GM21390 (cell line): ENCODE data around the gene FAXDC2.
A peak's percentile ranks its signal among the peaks of the same experiment; 100 is the strongest.

Source experiments
- ATAC-seq: cut with Tn5 transposase; IDR thresholded peaks from one replicate; pipeline ENCODE4 v1.9.1; 2021; ENCODE audit not compliant: unreplicated experiment

FAXDC2 gene

GRCh38 chr5:154800582-154800981 is 49.8 kb downstream of the FAXDC2 start:
- ATAC-seq = no peak

- ATAC-seq = no peak
These were observed 52.6 kb downstream of the FAXDC2 start for GRCh38 chr5:154797762-154798161.

GRCh38 chr5:154795235-154795596 is 55.2 kb downstream of the FAXDC2 start:
- ATAC-seq = no peak

GRCh38 chr5:154794525-154795234 is 55.7 kb downstream of the FAXDC2 start:
- ATAC-seq = no peak

GRCh38 chr5:154793599-154794524 is 56.5 kb downstream of the FAXDC2 start:
- ATAC-seq = no peak

GRCh38 chr5:154791535-154791934 is 58.9 kb downstream of the FAXDC2 start:
- ATAC-seq = peak; percentile 89

GRCh38 chr5:154788212-154788611 is 62.2 kb downstream of the FAXDC2 start:
- no peak for ATAC-seq

GRCh38 chr5:154786414-154786813 is 64.0 kb downstream of the FAXDC2 start:
- no peak for ATAC-seq

GRCh38 chr5:154784856-154785255 is 65.5 kb downstream of the FAXDC2 start:
- no peak for ATAC-seq

GRCh38 chr5:154783774-154784460 is 66.5 kb downstream of the FAXDC2 start:
- ATAC-seq = peak; percentile 67

- ATAC-seq = peak; percentile 12
These were observed 67.4 kb downstream of the FAXDC2 start for GRCh38 chr5:154782812-154783592.

- ATAC-seq = no peak
These were observed 68.1 kb downstream of the FAXDC2 start for GRCh38 chr5:154782326-154782725.

GRCh38 chr5:154780128-154780527 is 70.3 kb downstream of the FAXDC2 start:
- peak; percentile 35 for ATAC-seq

GRCh38 chr5:154779105-154779504 is 71.3 kb downstream of the FAXDC2 start:
- no peak for ATAC-seq

GRCh38 chr5:154778534-154778933 is 71.9 kb downstream of the FAXDC2 start:
- ATAC-seq = no peak

GRCh38 chr5:154776167-154776566 is 74.2 kb downstream of the FAXDC2 start:
- no peak for ATAC-seq

- no peak for ATAC-seq
These were observed 77.1 kb downstream of the FAXDC2 start for GRCh38 chr5:154773326-154773725.

- ATAC-seq = no peak
These were observed 79.0 kb downstream of the FAXDC2 start for GRCh38 chr5:154771383-154771901.

- no peak for ATAC-seq
These were observed 80.3 kb downstream of the FAXDC2 start for GRCh38 chr5:154770111-154770510.
